Fibroblast of upper back skin (primary cell): ENCODE data around the gene FMC1.
"Not testable (repeated sequence)": the region's sequence is repeated elsewhere in the genome, so short reads cannot be mapped to it uniquely, and the experiment has no call there.

Experiments used
- DNase-seq: peaks from one replicate; pipeline ENCODE4 v3.0.0-alpha.2; 2013

FMC1 gene

GRCh38 chr7:139340808-139341057 is 404 bp upstream of the FMC1 start:
- no peak for DNase-seq

- no peak for DNase-seq
These were observed 664 bp downstream of the FMC1 start for GRCh38 chr7:139341776-139342226.

- no peak for DNase-seq
These were observed 3.9 kb downstream of the FMC1 start for GRCh38 chr7:139345042-139345441.

DNA sequence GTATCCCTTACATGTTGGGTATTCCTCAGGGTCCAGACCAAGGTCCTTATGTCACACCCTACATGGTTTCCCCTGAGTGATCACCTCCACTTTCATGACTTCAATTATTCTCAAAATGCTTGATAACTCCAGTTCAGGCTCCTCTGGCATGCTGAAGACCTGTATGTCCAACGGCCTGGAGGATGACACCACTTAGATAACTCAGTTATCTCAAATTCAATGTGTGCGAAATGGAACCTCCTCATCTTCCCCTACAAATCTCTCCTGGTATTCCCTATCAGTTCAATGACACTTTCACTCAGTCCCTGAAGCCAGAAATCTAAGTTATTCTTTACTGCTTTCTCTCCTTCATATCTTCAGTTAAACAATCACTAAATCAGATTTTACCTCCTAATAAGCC is 9.9 kb downstream of the FMC1 start:
- DNase-seq, result no peak

DNA sequence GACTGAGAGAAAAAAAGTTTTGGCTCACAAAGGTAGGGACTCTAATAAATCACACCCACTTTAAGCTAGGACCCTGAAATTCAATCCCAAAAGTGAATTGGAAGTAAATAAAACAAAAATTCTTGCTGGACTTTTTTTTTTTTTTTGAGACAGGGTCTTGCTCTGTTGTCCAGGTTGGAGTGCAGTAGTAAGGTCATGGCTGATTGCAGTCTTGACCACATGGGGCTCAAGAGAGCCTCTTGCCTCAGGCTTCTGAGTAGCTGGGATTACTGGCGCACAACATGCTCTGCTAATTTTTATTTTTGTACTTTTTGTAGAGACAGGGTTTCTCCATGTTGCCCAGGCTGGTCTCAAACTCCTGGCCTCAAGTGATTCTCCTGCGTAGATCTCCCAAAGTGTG is 13.6 kb downstream of the FMC1 start:
- DNase-seq, result no peak

DNA sequence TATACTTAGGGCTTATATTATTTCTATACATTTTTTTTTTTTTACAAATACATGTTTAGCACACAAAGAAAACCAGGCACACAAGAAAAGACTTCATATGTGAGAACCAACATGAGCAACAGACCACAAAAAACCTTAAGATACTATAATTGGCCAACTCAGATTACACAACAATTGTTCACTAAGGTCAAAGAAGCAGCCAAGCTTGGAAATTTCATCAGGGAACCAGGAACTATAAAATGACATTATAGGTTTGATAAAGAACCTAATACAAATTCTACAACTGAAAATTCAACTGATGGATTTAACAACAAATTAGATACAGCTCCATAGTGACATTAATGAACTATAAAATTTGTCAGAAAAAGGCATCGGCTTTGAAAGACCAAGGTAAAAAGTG is 14.2 kb downstream of the FMC1 start:
- DNase-seq, result no peak

DNA sequence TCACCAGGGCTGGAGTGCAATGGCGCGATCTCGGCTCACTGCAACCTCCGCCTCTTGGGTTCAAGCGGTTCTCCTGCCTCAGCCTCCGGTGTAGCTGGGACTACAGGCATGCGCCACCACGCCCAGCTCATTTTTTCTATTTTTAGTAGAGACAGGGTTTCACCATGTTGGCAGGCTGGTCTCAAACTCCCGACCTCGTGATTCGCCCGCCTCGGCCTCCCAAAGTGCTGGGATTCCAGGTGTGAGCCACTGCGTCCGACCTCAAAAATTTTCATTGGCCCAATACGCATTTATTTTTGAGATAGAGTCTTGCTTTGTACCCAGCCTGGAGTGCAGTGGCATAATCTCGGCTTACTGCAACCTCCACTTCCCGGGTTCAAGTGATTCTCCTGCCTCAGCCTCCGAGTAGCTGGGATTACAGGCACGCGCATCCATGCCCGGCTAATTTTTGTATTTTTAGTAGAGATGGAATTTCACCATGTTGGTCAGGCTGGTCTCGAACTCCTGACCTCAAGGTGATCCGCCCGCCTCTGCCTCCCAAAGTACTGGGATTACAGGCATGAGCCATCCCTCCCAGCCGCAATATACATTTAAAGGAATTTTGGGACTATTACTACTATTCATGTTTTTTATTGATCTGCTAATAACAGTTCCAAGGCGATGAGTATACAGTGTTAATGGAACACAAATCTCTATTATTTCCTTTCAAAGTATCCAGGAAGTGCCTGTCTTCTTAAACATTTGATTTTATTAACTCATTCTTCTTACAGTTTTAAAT is 16.8 kb downstream of the FMC1 start:
- not testable (repeated sequence) for DNase-seq

DNA sequence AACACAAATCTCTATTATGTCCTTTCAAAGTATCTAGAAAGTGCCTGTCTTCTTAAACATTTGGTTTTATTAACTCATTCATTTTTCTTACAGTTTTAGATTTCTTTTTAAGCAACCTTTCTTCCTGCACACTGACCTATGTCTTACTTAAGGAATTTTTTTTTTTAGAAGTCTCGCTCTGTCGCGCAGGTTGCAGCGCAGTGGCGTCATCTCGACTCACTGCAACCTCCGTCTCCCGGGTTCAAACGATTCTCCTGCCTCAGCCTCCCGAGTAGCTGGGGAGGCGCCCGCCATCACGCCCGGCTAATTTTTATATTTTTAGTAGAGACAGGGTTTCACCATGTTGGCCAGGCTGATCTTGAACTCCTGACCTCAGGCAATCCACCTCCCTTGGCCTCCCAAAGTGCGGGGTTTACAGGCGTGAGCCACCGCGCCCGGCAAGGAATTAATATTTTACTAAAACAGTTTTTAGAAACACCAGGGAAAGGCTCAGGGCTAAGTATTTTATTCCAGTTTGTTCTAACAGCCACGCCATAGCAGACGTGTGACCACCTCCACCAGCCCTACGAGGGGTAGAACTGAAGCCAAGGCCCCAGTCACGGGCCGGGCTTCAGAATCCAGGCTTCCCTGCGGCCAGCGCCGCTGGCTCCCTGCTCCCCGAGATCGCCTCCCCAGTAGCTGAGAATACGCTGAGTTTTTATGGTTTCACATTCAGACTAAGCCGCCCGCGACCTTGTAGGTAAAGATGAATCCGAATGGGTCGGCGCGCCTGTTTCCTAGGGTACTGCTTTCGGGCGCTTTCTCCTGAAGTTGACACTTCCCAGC is 17.6 kb downstream of the FMC1 start:
- DNase-seq, result peak; percentile 52

- peak; percentile 99 for DNase-seq
These were observed 18.5 kb downstream of the FMC1 start, which contains the start of gene LUC7L2 for GRCh38 chr7:139359366-139360209. Gene LUC7L2 (plus strand): TSS chr7:139359894. CDS start chr7:139360262, 368 bp downstream.

DNA sequence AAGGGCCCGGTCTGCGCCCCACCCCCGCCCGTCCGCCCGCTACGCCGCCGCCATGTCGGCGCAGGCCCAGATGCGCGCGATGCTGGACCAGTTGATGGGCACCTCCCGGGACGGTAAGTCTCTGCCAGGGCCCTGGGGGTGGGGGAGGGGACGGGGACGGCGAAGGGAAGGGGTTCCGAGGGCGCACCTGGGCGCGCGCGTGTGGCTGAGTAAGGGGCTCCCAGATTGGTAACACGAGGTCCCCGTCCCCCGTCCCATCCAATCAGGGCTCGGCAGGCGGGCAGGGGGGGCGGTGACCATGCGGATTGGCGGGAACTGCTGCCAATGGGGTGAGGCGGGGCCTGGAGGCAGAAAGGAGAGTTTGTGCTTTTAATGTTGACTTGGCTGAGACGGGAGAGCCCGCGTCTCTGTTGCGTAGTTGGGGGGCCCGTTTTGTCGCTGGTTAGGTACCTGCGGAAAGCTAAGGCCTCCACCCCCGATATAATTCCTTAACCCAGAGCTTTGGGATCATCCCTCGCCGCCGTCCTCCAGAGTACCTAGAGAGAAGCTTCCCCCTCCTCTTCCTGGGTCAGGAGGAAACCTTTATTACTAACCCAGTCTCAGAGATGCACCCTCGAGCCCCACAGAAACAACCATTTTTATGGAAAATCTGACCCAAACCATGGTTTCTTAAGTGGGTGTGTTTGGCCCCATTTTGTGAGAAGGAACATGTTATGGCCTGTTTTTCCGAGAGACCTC is 19.2 kb downstream of the FMC1 start:
- peak; percentile 93 for DNase-seq

- DNase-seq, result no peak
These were observed 19.8 kb downstream of the FMC1 start for GRCh38 chr7:139360948-139361307.

GRCh38 chr7:139361523-139361922 is 20.4 kb downstream of the FMC1 start:
- no peak for DNase-seq

- no peak for DNase-seq
These were observed 21.2 kb downstream of the FMC1 start for GRCh38 chr7:139362302-139362701.

GRCh38 chr7:139362981-139363380 is 21.8 kb downstream of the FMC1 start:
- no peak for DNase-seq

GRCh38 chr7:139365336-139365735 is 24.2 kb downstream of the FMC1 start:
- no peak for DNase-seq

DNA sequence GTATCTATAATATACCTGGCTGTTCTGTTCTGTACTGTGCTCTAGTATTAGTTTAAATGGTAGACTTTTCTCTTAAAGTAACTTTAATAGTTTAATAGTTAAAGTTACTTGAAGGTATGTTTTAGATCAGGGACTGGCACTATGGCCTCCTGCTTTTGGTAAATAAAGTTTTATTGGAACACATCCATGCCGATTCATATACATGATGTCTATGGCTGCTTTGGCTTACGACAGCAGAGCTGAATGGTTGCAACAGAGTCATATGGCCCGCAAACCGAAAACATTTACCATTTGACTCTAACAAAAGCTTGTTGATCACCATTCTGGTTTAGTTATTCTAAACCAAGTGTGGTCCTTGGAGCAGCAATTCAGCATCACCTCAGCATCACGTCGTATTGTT is 25.3 kb downstream of the FMC1 start:
- no peak for DNase-seq

DNA sequence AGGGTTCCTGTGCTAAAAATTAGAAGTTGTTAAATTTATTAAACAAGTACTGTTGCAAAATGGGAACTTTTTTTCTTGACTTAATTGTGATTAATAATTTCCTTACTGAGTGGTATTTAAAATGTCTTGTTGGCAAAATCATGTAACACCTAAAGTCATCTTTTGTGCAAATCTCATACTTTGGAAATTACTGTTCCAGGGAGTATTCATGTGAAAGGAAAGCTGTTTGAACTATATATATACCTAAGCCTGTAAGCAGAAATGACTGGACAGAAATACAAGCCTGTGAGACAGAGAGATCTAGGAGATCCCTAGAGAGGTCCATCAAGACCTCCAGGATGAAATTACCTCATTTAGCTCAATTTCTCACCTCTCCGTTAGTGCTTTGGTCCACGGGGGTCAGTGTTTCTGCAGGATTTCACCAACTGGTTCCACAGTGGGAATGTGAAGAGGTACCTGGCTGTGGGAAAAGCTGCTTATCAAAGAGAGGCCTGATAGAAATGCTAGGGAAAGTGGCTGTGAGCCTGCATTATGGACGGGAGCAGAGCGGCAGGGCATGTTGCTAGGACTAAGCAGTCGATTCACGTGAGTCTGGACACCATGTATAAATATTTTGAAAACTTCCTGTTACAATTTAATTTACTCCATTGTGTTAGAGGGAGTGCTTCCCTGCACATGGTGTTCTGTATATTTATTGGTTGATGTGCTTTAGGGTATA is 26.5 kb downstream of the FMC1 start:
- DNase-seq, result no peak

- no peak for DNase-seq
These were observed 29.3 kb downstream of the FMC1 start for GRCh38 chr7:139370301-139370942.

- no peak for DNase-seq
These were observed 29.8 kb downstream of the FMC1 start for GRCh38 chr7:139370943-139371313.

GRCh38 chr7:139374246-139374645 is 33.1 kb downstream of the FMC1 start:
- no peak for DNase-seq

- no peak for DNase-seq
These were observed 41.3 kb downstream of the FMC1 start for GRCh38 chr7:139382439-139382838.

- DNase-seq, result no peak
These were observed 43.5 kb downstream of the FMC1 start for GRCh38 chr7:139384611-139385010.
